SHP77 (cell line): ENCODE data around the gene UBN2.

Experiments used
- DNase-seq, 2 experiments: peaks; one replicate each; lab custom pipeline; 2025; lab: John Stamatoyannopoulos, UW

UBN2 gene

DNA sequence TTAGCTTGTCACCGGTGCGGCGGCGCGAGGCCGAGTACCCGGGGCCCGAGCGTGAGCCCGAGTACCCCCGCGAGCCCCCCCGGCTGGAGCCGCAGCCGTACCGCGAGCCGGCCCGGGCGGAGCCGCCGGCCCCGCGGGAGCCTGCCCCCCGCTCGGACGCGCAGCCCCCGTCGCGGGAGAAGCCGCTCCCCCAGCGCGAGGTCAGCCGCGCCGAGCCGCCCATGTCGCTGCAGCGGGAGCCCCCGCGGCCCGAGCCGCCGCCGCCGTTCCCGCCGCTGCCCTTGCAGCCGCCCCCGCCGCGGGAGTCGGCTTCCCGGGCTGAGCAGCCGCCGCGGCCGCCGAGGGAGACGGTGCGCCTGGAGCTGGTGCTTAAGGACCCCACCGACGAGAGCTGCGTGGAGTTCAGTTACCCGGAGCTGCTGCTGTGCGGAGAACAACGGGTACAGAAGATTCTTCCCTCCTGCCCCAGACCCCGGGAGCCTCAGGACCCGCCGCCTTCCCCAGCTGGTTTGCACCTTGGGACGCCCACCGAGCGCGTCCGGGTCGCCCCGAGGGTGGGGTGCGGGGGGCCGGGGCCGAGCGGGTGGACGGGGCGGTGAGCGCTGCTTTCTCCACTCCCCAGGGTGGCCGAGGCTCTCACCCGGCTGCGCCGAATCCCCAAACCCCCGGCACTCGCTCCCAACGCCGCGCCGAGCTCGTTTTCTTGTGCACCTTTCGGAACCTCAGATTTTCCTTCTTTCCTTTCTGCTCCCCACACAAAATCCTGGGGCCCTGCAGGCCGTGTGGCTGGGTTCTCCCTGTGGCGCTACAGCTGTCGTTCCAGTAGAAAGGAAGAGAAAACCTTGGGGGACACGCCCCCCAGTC is 708 bp downstream of the UBN2 start:
- peak in 1 of 2 experiments; percentile 26 for DNase-seq

DNA sequence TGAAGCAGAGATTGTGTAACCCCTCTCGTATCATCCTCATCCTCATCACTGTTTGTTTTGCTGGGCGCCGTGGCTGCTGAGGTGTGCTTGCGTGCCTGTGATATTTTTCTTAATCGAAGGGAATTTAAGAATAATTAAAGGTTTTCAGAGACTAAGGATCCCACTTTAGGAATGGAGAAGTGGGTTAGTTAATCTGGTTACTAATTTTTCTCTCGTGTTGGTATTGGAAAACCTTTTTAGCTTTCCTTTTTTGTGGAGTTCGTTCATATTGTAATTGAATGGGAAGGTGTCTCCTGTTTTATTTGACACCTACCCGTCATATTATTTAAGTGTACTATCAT is 1.3 kb downstream of the UBN2 start:
- no peak for DNase-seq

DNA sequence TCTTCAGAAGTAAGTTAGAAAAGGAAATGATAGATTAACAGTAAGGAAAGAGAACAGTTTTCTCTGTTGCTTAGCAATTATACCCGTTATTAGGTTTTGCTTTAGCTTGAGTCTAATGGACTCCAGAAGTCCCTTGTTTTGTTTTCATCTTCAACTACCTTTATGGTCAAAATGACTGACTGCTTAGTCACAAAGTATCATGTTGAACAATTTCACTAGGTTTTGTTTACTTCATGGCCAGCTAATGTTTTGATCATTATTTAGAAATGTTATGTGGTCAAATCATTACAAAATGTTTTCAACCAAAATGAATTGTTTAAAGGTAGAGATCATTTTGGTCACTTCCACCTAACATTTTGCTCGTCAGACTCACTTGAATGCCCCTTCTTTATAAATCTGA is 1.9 kb downstream of the UBN2 start:
- no peak for DNase-seq

DNA sequence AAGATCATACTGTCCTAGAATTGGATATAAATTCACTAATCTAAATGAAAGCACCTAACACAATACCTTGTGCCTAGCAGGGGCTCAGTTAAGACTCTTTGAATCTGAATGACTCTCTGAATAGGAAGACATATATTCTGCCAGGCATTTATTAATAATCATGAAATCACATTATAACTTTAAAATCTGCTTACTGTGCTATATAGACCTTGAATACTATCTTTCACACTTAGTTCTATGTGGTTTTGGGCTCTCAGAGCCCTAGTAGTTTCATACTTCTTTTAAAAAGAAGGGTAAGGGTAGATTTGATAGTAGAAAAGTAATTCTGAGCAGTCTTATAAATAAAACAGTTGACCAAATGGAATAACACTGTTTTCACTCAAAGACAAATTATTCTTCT is 10.2 kb downstream of the UBN2 start:
- no peak for DNase-seq

DNA sequence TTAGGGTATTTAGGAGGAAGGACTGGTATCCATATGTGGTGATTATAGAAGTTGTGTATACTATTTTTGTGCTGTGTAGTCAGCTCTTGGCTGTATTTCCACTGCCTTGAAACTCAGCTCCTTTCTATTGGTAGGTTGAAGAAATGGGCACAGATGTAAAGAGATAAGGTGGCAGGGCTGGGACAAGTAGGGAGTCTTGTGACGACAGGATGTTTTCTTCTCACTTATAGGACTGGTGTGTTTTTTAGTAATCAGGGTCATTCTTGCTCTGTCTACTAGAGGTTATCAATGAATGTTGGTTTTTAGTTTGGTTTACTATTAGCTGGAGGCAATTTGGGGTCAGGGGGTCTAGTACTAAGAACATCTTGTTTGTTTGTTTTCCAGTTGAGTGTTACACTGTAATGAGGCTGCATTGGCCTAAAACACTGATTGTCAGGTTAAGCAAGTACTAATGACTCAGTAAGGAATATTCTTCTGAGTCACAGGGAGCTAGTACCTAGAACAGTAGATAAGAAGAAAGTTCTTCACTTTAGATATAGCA is 11.8 kb downstream of the UBN2 start:
- no peak for DNase-seq

DNA sequence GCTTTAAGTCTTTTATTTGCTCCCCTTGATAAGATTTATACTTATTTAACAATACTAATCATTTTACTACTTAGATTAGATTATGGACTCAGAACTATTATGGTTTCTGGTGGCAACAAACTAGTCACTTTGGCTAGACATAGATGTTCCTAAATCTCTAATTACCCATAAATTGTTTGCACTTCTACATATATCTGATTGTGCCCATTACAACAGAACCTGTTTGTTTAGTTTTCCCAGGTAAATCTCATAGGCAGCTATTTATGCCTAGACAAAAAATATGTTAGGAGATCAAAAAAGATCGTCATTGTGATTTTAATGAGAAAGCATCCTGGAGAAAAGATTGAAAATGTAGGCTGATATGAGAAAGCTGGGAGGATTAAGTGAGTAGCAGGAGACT is 14.4 kb downstream of the UBN2 start:
- no peak for DNase-seq

DNA sequence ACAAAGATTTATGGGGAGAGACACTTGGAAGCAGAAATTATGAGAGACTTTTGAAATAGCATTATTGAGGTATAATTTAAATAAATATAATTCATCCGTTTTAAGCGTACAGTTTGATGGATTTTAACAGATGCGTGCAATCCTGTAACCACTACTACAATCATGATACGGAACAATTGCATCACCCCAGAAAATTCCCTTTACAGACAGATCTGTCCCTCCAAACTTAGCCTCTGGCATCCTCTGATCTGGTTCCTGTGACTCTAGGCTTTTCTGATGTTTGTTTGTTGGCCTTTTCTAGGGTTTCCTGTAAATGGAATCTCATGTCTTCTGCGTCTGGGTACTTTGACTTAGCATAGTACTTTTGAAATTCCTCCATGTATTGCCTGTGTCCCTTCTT is 15.5 kb downstream of the UBN2 start:
- no peak for DNase-seq

DNA sequence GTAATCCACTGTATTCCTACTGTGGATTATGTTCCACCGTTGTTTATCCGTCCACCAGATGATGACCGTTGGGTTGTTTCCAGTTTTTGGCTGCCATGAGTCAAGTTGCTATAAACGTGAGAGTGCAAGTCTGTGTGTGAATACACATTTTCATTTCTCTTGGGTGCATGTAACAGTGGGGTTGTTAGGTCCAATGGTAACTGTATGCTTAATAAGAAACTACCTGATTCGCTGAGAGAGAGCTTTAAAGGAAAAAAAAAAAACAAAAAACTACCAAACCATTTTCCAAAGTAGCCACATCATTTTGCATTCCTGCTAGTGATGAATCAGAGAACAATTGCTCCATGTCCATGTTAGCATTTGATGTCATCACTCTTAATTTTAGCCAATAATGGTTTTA is 15.9 kb downstream of the UBN2 start:
- DNase-seq: no peak

DNA sequence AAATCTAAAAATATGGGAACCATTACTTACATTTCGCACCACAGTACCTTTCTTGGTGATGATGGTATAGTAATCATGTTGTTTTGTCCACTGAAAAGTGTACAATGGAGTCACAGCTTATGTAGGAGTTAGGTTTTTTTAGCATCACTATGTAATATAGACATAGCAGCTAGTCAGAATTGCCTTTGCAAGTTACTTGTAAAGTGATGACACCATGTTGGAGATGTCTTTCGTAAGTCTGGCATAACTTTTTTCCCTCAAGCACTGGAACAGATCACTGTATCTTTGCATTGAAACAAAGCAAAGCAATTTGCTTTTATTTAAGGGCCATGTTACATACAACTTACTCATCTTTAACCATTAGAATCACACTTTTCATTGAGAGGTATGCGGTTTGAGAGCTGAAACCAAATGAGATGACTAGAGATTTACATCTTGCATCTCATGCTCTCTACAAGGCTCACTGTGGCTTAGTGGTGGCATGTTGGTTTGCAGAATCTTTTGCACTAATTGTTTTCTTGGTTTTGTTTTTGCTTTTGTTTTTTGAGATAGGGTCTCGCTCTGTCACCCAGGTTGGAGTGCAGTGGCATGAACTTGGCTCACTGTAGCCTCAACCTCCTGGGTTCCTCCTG is 18.3 kb downstream of the UBN2 start:
- DNase-seq: no peak

DNA sequence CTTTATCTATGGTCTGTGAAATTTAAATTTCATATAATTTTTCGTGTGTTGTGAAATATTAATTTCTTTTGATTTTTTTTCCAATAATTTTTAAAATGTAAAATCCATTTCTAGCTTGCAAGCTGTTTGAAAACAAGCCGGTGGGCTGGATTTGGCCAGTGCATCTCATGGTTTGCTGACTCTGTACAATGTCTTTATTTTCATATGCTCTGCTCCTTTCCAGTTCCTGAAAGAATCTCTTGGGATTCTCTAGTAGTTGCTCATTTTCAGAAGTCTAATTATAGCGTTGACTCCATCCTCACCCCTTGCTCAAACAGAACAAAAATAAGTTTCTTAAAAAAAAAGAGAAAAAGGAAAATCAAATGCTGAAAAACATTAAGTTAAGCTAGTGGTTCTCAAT is 21.4 kb downstream of the UBN2 start:
- DNase-seq: no peak

DNA sequence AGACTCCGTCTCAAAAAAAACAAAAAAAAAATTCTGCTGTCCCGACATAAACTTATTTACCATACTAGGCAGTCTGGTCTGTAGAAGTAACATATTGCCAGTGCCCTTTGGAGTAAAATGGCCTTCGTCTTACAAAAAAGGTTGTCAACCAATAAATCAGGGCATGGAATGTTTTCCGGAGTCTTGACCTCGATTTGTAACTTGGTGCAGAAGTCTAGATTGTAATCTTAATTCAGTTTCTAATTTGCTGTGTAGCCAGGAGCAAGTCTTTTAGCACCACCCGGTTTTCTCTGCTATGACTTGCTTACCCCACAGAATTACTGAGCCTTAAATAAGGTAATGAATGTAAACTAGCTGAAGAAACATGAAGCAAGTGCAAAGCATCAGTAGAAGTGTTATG is 23.2 kb downstream of the UBN2 start:
- no peak for DNase-seq

DNA sequence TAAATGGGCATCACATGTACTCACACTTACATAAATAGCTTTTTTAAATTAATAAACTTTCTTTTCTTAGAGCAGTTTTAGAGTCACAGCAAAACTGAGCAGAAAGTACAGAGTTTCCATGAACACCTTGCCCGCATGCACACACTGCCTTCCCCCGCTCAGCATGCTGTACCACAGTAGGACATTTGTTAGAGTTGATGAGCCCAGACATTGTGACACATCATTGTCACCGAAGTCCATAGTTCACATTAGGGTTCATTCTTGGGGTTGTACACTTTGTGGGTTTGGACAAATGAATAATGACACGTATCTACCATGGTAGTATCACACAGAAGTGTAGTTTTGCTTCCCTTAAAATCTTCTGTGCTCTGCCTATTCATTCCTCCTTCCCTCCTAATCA is 23.7 kb downstream of the UBN2 start:
- DNase-seq: no peak

DNA sequence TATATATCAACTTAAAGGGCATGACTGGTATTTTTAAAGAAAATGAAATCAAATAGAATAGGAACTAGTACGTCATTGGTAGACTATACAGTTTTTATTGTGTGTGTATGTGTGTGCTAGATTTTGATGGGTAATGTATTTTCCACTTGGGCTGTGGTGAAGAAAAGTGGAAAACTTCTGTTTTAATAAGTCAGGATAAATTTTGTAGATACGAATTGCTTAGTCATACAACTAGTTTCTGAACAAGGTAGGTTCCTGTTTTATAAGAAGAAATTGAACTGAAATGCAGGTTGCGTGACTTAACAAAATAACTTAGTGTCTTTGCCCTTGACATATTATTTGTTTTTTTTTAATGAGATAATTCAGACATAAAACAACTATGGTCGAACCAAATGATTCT is 24.3 kb downstream of the UBN2 start:
- no peak for DNase-seq

DNA sequence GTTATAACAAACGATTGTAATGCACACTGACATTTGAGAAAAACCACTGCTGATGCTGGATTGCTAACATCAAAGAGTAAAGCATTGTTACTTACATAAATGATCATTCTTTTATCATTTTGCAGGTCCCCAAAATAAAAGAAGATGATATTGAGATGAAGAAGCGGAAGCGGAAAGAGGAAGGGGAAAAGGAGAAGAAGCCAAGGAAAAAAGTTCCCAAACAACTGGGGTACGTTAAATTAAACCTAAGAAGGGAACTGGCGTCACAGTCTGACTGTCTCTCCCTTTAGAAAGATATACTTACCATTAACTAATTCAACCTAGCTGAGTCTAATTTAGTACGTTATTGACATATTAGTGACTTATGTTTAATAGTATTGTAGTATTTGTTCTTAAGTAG is 28.1 kb downstream of the UBN2 start:
- DNase-seq: no peak

DNA sequence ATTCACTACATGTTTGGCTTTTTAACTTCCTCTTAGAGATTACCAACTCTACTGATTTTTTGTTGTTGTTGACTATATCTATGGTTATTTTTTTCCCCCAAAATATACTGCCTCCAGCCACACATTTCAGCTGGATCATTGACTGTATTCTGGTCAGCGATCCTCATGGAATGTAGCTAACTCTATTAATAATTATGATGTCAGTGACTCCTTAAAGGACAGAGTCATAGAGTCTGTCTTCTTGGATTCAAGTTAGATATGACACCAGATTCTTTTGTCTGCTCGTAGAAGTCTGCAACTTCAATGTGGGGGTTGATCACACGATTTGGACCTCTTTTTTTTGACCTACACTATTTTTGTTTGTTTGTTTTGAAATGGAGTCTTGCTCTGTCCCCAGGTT is 33.2 kb downstream of the UBN2 start:
- no peak for DNase-seq

DNA sequence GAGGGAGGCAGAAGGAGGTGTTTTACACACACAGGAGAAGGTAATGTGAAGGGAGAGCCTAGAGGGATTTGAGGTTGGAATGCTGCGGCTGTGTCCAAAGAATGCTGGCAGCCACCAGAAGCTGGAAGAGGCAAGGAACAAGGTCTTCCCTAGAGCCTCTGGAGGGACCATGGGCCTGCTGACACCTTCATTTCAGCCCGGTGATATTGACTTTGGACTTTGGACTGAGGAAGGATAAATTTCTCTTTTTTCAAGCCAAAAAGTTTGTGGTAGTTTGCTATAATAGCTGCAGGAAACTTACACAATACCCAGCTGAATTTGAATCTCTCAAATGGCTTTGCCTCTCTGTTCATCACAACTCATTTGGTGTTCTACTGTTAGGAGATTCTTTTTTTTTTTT is 34.6 kb downstream of the UBN2 start:
- DNase-seq: no peak

DNA sequence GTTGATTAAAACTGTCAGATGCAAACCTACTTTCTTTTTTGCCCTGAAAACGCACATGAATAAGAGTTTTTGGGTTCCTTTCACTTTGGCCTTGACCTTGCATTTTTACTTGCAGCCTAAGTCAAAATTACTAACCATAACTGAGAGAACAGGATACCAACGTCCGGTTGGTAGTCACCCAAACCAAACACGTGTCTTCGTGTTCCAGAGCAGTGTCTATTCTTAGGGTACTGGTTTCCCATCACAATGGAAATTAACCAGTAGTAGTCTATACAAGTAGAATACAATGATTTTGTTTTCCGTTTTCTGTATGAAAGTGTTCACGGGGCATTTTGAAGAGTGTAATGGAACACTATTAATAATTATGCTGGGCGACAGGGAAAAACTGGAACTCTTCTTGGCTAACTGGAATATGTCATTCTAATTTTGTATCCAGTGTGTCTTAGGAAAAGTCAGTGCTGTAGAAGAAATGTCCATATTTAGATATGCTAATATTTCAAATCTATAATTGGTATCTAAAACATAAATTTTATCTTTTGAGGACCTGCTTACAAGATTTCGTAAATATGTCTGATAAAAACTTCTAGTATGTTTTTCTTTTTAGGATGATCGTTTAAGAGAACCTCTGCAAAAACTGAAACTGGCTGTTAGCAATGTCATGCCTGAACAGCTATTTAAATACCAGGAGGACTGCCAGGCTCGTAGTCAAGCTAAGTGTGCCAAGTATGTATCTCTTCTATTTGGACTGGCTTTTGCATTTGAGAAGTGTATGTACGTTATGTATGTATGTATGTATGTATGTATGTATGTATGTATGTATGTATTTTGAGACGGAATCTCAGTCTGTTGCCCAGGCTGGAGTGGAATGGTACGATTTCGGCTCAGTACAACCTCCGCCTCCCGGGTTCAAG is 40.9 kb downstream of the UBN2 start:
- DNase-seq: no peak

DNA sequence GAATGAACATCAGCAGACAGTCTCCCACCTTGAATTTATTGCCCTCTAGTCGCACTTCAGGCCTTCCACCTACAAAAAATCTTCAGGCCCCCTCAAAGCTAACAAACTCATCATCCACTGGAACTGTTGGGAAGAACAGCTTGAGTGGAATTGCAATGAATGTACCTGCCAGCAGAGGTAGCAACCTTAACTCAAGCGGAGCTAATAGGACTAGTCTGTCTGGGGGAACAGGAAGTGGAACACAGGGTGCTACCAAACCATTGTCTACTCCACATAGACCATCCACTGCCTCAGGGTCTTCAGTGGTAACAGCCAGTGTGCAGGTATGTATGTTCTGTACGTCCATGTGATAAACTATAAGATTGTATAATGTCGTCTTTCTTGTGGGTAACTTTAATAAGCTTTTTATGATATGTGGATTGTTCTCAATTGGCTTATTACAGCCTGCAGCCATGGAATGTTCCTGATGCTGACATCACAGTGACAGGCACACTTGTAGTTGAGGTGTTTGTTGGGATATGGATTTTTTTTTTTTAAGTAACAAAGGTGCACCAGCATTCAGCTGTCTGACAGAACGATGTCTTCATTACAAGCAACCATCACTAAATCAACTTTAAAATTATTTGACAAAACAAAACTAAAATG is 53.3 kb downstream of the UBN2 start:
- DNase-seq: no peak

DNA sequence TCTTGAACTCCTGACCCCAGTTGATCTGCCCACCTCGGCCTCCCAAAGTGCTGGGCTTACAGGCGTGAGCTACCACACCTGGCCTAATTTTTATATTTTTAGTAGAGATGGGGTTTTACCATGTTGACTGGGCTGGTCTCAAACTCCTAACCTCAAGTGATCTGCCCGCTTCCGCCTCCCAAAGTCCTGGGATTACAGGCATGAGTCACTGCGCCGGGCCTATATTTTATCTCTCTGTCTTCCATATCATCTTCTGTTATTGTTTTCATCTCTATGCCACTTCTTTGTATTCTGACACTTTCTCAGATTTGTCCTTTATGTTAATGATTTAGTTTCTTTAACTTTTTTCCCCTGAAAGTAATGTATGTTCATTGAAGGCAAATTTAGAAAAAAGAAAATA is 55.1 kb downstream of the UBN2 start:
- no peak for DNase-seq

DNA sequence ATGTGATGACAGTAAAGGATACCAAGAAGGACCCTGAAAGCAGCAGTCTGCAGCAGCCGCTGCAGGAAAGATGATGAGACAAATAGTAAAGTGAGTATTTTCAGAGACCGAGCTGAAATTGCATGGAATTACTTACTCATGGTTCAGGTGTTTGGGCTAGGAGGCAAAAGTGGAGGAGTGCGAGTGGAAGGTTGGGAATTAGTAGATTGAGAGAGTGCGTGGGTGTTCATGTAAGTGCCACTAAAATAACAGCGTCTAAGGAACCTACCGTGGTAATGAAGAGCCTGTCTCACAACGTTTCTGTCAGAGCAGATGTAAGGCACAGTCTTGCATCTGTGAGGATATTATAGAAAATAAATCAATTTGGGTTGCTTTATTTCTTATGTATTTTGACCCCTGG is 61.8 kb downstream of the UBN2 start:
- no peak for DNase-seq

DNA sequence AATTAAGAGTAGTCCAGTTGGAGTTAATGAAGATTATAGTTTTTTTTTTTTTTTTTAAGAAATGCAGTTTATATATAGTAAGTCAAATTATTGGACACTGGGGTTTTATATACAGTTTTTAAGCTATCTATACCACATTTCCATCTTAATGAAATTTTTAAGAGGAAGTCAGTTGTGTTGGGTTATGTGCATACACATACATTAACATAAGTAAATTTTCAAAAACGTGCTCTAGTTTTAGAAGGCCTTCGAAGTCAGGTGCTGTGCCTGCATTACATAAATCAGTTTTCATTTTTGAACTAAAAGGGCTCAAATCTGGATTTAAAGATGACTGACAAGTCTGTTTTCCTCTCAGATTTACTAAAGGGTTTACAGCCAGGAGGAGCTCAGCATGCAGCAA is 62.5 kb downstream of the UBN2 start:
- DNase-seq: no peak

DNA sequence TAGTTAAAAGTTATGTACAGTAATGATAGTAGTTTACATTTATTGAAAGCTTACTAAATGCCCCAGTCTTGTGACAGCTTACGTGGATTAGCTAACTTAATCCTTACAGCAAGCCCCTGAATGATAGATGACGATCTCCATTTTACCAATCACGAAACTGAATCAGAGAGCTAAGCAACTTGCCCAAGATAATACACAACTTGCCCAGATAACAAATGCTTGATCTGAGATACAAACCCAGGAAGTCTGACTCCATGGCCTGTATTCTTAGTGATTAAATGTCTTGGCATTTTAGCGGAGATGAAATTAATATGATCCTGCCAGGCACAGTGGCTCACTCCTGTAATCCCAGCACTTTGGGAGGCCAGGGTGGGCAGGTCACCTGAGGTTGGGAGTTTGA is 63.2 kb downstream of the UBN2 start:
- DNase-seq: no peak
